Measurements from ENCODE around the gene HSF2BP.

- TF ChIP-seq CTCF (IDR thresholded peaks at IDR 0.05): no peak
- no peak for TF ChIP-seq POLR2A (IDR thresholded peaks at IDR 0.05)
These were observed 36.9 kb upstream of the HSF2BP start for GRCh38 chr21:43696214-43696613.
